Glutamatergic neuron (in vitro differentiated cells): ENCODE results near the gene C16orf96. TPM values are rescaled to one million over a fixed set of nuclear protein-coding genes. Genes with fewer than 3 reads are reported as not detected.

Source experiments
- total RNA-seq: library from RNA; stranded (reverse); fragmentation: NEBNext Ultra II Directional; extraction: Animal tissue kit (Norgen Biotek cat#: 25700); gene quantifications from one replicate; pipeline ENCODE4 v1.2.1, GENCODE V29; 2021; ENCODE audit not compliant: unreplicated experiment

The C16orf96 gene
- total RNA-seq, 1 donor from 2014 or later: 0.83 TPM

Other genes starting within 250 kb of the C16orf96 start
- gene GLIS2, start 240.3 kb upstream of the C16orf96 start, total RNA-seq: 16.5 TPM
- gene PAM16, start 205.0 kb upstream of the C16orf96 start, total RNA-seq: 33.1 TPM
- gene VASN, start 184.5 kb upstream of the C16orf96 start, total RNA-seq: 4.1 TPM
- 200 TPM for gene CORO7, start 139.7 kb upstream of the C16orf96 start, total RNA-seq
- 32.6 TPM for gene DNAJA3, start 130.5 kb upstream of the C16orf96 start, total RNA-seq
- gene NMRAL1, start 81.7 kb upstream of the C16orf96 start, total RNA-seq: 38.3 TPM
- gene HMOX2, start 79.9 kb upstream of the C16orf96 start, total RNA-seq: 76.0 TPM
- gene CDIP1, start 17.6 kb upstream of the C16orf96 start, total RNA-seq: 51.6 TPM
- 54.6 TPM for gene UBALD1, start 58.5 kb downstream of the C16orf96 start, total RNA-seq
- gene MGRN1, start 68.5 kb downstream of the C16orf96 start, total RNA-seq: 150 TPM
- 34.3 TPM for gene NUDT16L1, start 137.2 kb downstream of the C16orf96 start, total RNA-seq
- 43.5 TPM for gene ANKS3, start 177.9 kb downstream of the C16orf96 start, total RNA-seq
- gene DNAAF8, start 178.2 kb downstream of the C16orf96 start, total RNA-seq: 0.59 TPM
- 19.8 TPM for gene ZNF500, start 210.8 kb downstream of the C16orf96 start, total RNA-seq
- gene SEPTIN12, start 232.0 kb downstream of the C16orf96 start, total RNA-seq: 0.96 TPM
- gene SMIM22, start 239.0 kb downstream of the C16orf96 start, total RNA-seq: not detected
- 113 TPM for gene ROGDI, start 246.3 kb downstream of the C16orf96 start, total RNA-seq